Skeletal muscle cell (primary cell): ENCODE results near the gene POU3F2.

Experiments used
- DNase-seq: peaks from one replicate; pipeline ENCODE4 v3.0.0-alpha.2; 2010; ENCODE audit warnings: low read depth
- H3K4me3 ChIP-seq: 2 replicates; pipeline ENCODE4 v1.5.1; 2011; ENCODE audit warnings: low read depth, mild to moderate bottlenecking, control low read depth, low read length, moderate library complexity

POU3F2 gene

DNA sequence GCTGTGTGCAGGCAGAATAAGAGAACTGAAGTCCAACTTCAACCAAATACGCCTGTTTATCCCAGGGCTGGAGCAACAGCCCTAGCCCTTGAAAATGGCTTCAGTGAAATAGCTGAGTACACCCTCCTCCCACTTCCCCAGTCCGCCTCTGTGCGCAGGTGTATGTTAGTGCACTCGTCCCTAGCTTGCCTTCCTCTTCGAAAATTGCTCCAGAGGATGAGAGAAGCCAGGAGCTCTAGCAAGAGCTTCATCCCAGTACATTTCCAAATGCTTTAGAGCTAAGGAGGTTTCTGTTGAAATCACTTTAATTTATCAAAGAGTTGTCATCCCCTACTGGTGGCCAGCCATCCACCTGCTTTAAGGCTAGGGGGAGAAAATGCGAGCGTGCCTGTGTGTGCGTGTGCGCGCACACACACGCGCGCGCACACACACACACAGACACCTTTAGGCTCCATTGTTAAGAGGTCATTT lies 5.4 kb upstream of the POU3F2 start:
- H3K4me3 ChIP-seq, result no peak overlapping the region
- no peak for DNase-seq

- no peak for DNase-seq
Observed at GRCh38 chr6:98830146-98830545, 4.2 kb upstream of the POU3F2 start.

GRCh38 chr6:98831057-98831958 lies 3.1 kb upstream of the POU3F2 start:
- H3K4me3 ChIP-seq, result no peak overlapping the region
- DNase-seq, result no peak

More at GRCh38 chr6:98830146-98830545, 4.2 kb upstream of the POU3F2 start:
- no peak overlapping the region for H3K4me3 ChIP-seq

DNA sequence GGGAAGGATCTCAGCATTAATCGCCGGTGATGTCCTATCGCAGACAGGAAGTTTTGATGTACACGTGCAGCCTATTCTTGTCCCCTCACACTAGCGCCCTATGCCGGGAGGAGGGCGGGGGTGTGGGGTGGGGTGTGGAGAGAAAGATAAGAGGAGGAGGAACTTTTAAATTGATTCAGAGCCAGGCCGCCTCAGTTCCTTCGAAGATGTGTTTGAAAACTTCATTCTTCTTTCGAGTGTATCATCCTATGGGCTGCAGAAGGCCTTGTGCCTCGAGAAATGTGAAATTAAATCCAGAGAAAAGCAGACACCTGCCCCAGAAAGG lies 2.5 kb upstream of the POU3F2 start:
- no peak for DNase-seq
- H3K4me3 ChIP-seq, result no peak overlapping the region

DNA sequence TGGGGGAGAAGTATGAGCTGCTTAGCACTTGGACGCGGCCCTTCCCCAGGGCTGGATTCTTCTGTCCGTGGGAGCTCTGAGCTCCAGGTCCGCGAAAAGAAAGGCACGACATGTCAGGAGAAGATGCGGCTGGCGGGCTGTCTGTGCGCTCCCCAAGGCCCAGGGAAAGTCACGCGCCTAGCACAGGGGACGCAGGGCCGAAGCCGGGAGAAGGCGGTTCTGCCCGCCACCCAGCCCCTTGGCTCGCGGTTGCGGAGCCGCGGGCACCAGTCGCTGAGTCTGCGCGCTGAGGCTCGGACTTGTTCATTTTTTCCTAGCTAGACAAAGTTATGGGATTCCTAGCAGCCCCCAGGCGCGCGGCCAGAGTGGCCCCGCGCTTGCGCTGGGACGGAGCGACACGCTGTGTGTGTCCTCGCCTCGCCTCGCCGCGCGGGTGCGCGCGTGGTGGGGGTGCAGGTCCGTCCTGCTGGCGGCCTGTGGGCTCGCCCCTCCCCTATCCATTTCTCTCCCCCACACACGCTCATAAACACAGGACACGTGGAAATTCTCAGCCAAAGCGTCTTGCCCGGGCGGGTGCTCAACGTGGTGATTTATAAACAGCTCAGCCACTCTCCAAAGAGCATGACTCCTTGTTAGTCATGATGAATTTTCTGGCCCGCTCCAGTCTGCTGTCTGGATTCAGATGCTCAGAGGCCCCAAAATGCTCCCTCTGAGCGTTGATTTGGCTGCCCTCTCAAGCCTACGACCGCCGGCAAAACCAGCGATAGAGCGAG lies 1.9 kb upstream of the POU3F2 start:
- H3K4me3 ChIP-seq, result peak overlapping the region; percentile 46
- peak; percentile 26 for DNase-seq

GRCh38 chr6:98833057-98833306 lies 1.4 kb upstream of the POU3F2 start:
- peak overlapping the region; percentile 46 for H3K4me3 ChIP-seq
- no peak for DNase-seq

GRCh38 chr6:98833307-98834059 lies 891 bp upstream of the POU3F2 start:
- no peak for DNase-seq
- H3K4me3 ChIP-seq, result peak overlapping the region; percentile 46

DNA sequence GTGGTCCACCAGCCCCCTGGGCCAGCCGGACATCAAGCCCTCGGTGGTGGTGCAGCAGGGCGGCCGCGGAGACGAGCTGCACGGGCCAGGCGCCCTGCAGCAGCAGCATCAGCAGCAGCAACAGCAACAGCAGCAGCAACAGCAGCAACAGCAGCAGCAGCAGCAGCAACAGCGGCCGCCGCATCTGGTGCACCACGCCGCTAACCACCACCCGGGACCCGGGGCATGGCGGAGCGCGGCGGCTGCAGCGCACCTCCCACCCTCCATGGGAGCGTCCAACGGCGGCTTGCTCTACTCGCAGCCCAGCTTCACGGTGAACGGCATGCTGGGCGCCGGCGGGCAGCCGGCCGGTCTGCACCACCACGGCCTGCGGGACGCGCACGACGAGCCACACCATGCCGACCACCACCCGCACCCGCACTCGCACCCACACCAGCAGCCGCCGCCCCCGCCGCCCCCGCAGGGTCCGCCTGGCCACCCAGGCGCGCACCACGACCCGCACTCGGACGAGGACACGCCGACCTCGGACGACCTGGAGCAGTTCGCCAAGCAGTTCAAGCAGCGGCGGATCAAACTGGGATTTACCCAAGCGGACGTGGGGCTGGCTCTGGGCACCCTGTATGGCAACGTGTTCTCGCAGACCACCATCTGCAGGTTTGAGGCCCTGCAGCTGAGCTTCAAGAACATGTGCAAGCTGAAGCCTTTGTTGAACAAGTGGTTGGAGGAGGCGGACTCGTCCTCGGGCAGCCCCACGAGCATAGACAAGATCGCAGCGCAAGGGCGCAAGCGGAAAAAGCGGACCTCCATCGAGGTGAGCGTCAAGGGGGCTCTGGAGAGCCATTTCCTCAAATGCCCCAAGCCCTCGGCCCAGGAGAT lies 1.0 kb downstream of the POU3F2 start:
- peak overlapping the region; percentile 23 for H3K4me3 ChIP-seq
- no peak for DNase-seq

DNA sequence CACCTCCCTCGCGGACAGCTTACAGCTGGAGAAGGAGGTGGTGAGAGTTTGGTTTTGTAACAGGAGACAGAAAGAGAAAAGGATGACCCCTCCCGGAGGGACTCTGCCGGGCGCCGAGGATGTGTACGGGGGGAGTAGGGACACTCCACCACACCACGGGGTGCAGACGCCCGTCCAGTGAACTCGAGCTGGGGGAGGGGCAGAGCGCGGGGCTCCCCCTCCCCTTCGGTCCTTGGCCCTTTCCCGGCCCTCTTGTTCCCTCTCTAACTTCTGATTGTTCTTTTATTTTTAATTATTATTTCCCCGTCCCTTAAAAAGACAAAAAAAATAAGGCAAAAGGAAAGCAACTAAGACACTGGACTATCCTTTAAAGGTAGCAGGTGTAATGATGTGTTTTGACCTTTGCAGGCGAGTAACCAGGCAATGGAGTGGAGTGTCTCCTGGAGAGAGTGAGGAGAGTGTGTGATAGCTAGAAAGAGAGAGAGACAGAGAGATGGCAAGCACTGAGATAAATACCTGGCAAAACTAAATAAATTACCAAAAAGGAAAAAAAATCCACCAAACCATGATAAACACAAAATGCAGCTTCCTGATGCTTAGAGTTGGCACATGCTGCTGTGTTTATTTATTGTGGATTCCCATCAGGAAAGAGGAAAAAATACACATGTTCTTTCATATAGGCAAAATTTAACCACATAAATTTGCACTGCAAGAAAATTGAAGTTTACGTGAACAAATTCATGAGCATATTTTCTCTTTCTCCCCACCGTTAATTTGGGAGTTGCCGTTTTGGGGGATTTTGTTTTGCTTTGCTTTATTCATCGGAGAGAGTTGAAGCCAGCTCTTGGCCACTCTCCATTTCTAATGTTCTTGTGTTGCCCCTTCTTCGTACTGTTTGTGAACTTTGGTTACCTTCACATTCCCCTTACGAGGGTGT lies 1.9 kb downstream of the POU3F2 start:
- no peak overlapping the region for H3K4me3 ChIP-seq
- no peak for DNase-seq

DNA sequence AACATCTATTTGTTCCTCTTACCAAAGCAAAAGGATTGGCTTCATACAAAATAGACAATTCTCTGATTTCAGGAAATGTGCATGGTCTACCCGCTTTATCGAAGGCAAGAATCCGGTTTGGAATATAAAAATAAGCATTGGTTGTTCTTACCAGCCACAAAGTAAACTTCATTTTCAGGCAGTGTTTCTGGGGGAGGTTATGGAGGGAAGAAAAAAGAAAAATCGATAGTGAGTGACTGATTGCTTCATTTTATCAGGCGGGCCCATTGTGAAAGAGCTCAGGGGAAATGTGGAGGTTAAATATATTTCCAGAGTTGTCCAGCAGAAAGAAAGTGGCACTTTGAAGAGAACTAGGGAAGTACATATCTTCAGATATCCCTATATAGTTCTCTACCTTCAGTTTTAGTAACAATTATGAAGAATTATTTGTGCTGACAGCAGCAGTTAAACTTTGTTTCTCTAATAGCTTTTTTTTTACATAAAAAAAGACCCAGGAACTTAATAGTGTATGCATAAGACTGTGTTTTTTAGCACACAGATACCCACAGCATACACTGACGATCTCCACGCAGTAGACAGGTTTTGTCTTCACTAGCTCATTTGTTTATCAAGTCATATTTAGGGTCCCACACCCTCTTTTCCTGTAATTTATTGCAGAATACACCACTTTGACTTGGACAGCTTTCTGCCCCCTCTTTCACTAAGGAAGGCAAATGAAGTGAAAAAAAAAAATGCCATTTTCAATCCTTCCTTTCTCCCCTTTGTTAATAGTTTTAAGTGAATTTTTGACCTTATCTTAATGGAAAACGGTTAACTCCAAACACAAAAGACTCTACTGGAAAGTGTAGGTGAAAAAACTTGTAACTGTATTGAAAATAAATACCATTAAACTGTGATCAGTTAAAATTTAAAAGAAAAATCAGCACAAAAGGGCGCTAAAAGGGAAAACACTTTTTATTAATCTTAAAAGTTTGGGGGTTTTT lies 2.9 kb downstream of the POU3F2 start:
- no peak overlapping the region for H3K4me3 ChIP-seq
- no peak for DNase-seq

- H3K4me3 ChIP-seq, result no peak overlapping the region
- no peak for DNase-seq
Observed at GRCh38 chr6:98838032-98838431, 3.7 kb downstream of the POU3F2 start.

DNA sequence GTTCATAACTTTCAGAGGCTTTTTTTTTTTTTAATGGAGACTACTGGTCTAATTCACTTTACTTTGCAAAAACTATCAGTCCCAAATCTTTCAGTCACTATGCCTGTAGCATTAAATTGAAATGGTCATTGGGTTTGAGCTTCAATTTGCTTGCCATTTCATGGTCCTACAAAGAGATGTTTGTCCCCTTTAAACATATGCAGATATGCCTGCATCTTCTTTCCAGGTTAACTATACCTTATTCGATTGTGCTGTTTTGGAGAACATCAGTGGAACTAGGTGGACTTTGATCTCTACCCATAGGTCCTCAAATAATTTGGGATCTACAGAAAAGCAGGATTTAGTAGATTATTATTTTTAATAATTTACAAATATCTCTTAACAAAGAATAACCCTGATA lies 4.6 kb downstream of the POU3F2 start:
- H3K4me3 ChIP-seq, result no peak overlapping the region
- DNase-seq, result no peak

DNA sequence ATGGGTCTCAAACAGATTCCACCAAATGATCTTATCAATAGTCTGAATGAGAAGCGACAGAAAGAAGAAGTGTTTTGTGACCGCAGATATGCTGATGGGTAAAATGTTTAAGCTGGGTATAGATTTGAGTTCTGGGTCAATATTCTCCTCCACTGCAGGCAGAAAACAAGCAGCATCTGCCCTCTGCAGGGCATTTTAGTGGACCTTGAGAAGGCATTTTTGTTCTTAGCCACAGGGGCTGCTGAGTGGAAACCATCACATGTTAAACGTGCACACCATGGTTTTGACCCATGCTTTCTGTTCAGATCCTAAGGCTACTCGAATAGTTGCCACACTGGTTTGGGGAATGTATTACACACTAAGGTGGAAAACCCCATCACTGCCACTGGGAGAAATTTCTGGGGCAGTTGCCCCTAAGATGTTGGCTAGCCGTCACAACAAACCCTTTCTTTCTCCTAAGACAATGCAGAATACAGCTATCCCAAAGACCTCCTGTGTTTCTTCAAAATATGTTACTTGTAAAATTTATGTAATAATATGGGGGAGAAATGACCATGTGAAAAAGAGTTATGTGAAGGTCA lies 5.5 kb downstream of the POU3F2 start:
- H3K4me3 ChIP-seq, result no peak overlapping the region
- DNase-seq, result no peak

DNA sequence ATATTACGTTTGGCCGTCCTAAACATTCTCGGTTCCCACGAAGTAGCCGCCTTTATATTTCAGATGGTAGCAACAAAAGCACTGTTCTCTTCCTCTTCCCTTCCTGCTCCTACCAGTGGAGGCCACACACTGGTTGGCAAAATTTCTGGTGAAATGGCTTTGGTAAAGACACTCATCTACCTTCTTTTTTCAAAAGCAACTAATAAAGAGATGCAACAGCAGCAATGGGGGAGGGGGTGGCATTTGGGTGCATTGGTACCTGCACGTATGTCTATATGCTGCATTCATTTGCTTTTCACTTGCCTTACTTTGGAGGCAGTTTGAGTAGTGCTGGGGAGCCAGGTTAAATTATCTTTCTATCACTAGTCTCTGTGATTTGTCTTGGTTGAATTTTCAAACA lies 6.0 kb downstream of the POU3F2 start:
- no peak for DNase-seq
- H3K4me3 ChIP-seq, result no peak overlapping the region

DNA sequence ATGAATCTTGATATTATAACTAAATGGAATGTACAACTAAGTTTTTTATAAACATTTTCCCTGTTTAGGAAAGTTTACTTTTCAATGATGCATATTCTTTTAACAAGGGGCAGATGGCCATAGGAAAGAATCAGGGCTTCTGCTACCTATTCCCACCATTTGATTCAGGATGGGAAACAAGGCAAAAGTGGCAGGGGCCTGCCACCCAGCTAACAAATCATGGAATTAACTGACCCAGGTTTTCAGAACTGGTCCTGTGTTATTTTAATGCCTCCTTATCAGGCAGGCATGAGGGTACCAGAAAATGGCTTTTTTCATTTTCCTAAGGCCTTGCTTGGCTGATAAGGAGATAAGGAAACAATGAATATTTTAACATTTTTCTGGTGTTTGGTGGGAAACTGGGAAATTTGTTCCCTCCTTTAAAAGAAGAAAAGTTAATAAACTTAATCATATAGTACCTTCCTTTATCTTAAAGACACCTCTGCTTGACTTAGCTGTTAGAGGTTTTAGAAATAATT lies 6.7 kb downstream of the POU3F2 start:
- no peak for DNase-seq
- H3K4me3 ChIP-seq, result no peak overlapping the region

- no peak for DNase-seq
- H3K4me3 ChIP-seq, result no peak overlapping the region
Observed at GRCh38 chr6:98841621-98842341, 7.4 kb downstream of the POU3F2 start.
